Stimulated activated naive CD8-positive, alpha-beta T cell treated with anti-CD3 and anti-CD28 coated beads, Interleukin-15, Interleukin-2, amounts not matched to agents 100 ng/mL and 50 ng/mL, for 24 hours (primary cell): ENCODE results near the gene C1GALT1C1L.

Experiments used
- H3K27ac Mint-ChIP-seq: one replicate; pipeline ENCODE4 v1.8.0; 2021; ENCODE audit warnings: mild to moderate bottlenecking, mixed read lengths
- H3K27me3 Mint-ChIP-seq: one replicate; pipeline ENCODE4 v1.8.0; 2021; ENCODE audit warnings: mixed read lengths
- H3K36me3 Mint-ChIP-seq: one replicate; pipeline ENCODE4 v1.8.0; 2021; ENCODE audit warnings: low read depth, mixed read lengths
- H3K4me1 Mint-ChIP-seq: one replicate; pipeline ENCODE4 v1.8.0; 2021; ENCODE audit warnings: low read depth, mixed read lengths
- H3K4me3 Mint-ChIP-seq: one replicate; pipeline ENCODE4 v1.8.0; 2021; ENCODE audit warnings: mild to moderate bottlenecking, mixed read lengths
- H3K9me3 Mint-ChIP-seq: one replicate; pipeline ENCODE4 v1.8.0; 2021; ENCODE audit warnings: mixed read lengths

Gene C1GALT1C1L

DNA sequence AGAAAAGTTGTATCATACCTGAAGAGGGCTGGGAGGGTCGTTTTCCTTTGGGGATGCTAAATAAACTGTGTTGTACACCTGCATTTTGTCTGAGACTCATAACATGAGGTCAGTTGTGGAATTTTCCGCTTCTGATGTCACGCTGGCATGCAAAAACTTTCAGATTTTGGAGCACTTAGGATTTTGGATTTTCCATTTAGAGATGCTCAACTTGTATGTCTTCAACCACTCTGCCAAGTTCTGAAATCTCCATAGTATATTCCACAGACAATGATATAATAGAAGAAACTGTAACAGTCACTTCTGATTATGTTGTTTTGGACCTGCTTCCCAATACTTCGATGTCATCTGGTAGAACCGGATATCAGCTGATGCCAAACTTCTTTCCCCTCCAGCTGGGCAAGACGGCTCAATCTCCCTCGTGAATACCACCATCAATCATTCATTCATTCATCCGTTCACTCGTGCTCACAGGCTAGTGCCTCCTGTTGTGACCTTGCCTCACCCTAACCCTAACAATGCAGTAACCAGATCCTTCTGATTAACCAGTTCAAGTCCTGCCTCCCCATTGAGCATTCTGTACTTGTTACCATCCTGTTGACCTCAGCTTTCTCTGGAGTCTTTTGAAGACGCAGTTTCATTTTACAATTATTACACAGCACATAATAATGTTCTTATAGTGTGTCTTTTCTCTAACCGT, 44.5 kb downstream of the C1GALT1C1L start:
- Mint-ChIP-seq H3K27me3 (peaks cover 35% of the 10 kb centered on the region), H3K9me3 (no peaks in the 10 kb centered on the region), H3K4me3 (no peak overlapping the region), H3K36me3 (no peaks in the 10 kb centered on the region), H3K27ac (no peak overlapping the region), H3K4me1 (peaks cover 9% of the 10 kb centered on the region)
